Measurements from ENCODE around the gene OR14K1.
"Not testable (repeated sequence)": the region's sequence is repeated elsewhere in the genome, so short reads cannot be mapped to it uniquely, and the experiment has no call there.

Gene OR14K1

GRCh38 chr1:247738315-247738714, at the start of gene OR14K1:
Gene OR14K1, plus strand, starts transcription at chr1:247738615. Its CDS starts 0 bp downstream, at chr1:247738615.
- no peak for TF ChIP-seq CTCF (IDR thresholded peaks at IDR 0.05; ENCODE audit: low read depth, low read length)
- no peak for DNase-seq (ENCODE audit: extremely low read depth, low read depth)

- no peak for DNase-seq (ENCODE audit: extremely low read depth, low read depth)
- TF ChIP-seq CTCF (IDR thresholded peaks at IDR 0.05; ENCODE audit: low read depth, low read length) = no peak
These were observed 37.1 kb upstream of the OR14K1 start for GRCh38 chr1:247701338-247701737.

- DNase-seq (ENCODE audit: extremely low read depth, low read depth) = not testable (repeated sequence)
These were observed 27.7 kb upstream of the OR14K1 start for GRCh38 chr1:247710681-247711080.

- TF ChIP-seq CTCF (IDR thresholded peaks at IDR 0.05; ENCODE audit: low read depth, low read length) = no peak
- no peak for DNase-seq (ENCODE audit: extremely low read depth, low read depth)
These were observed 24.7 kb upstream of the OR14K1 start for GRCh38 chr1:247713753-247714152.

GRCh38 chr1:247716546-247716945, 21.9 kb upstream of the OR14K1 start, which contains the start of gene OR6F1:
Gene OR6F1, minus strand, starts transcription at chr1:247716646. Its CDS starts 3,891 bp downstream, at chr1:247712755.
- no peak for TF ChIP-seq CTCF (IDR thresholded peaks at IDR 0.05; ENCODE audit: low read depth, low read length)
- no peak for DNase-seq (ENCODE audit: extremely low read depth, low read depth)

GRCh38 chr1:247721222-247721621, 17.2 kb upstream of the OR14K1 start:
- DNase-seq (ENCODE audit: extremely low read depth, low read depth) = no peak
- TF ChIP-seq CTCF (IDR thresholded peaks at IDR 0.05; ENCODE audit: low read depth, low read length) = no peak

- no peak for TF ChIP-seq CTCF (IDR thresholded peaks at IDR 0.05; ENCODE audit: low read depth, low read length)
- DNase-seq (ENCODE audit: extremely low read depth, low read depth) = no peak
These were observed 2.3 kb downstream of the OR14K1 start for GRCh38 chr1:247740721-247741120.

GRCh38 chr1:247741756-247742155, 3.3 kb downstream of the OR14K1 start:
- no peak for TF ChIP-seq CTCF (IDR thresholded peaks at IDR 0.05; ENCODE audit: low read depth, low read length)
- DNase-seq (ENCODE audit: extremely low read depth, low read depth) = no peak

GRCh38 chr1:247742215-247742760, 3.9 kb downstream of the OR14K1 start:
- not testable (repeated sequence) for DNase-seq (ENCODE audit: extremely low read depth, low read depth)
